Panc1 (cell line): ENCODE measurements around the gene UBIAD1. TPM values are rescaled to one million over a fixed set of nuclear protein-coding genes. Genes with fewer than 3 reads are reported as not detected.

ENCODE experiments used
- ATAC-seq: fragments of 200-7000 bp; cut with Tn5 transposase; 2 replicates; pipeline ENCODE4 v1.9.1; 2020; ENCODE audit warnings: mild to moderate bottlenecking, moderate library complexity
- BruUV-seq: library from RNA; stranded (reverse); fragments of 400-500 nt; replicated peaks from 2 replicates; lab custom pipeline; 2021; lab: Mats Ljungman, UMichigan
- CTCF ChIA-PET: fragments of 300-600 bp; sonication (Branson Sonifier 250); formaldehyde crosslinking; loops from one replicate; lab custom pipeline; 2022; ENCODE audit warnings: antibody characterized with exemption; lab: Charles Lee
- POLR2A ChIA-PET: fragments of 300-600 bp; sonication (Branson Sonifier 250); formaldehyde crosslinking; loops from one replicate; lab custom pipeline; 2022; ENCODE audit warnings: antibody characterized with exemption; lab: Charles Lee
- DNase-seq: peaks from one replicate; pipeline ENCODE4 v3.0.0-alpha.2; 2010; ENCODE audit warnings: low read depth, low spot score
- H3K27ac ChIP-seq: 2 replicates; pipeline ENCODE4 v1.5.1; 2011; ENCODE audit warnings: mild to moderate bottlenecking, low read length, inconsistent platforms
- H3K27me3 ChIP-seq: fragments of 200-500 bp; sonication (Bioruptor generic); 2 replicates; pipeline ENCODE4 v1.6.0; 2014; ENCODE audit warnings: low read length, inconsistent platforms; ENCODE audit not compliant: control insufficient read depth, insufficient read depth
- H3K36me3 ChIP-seq: fragments of 200-500 bp; sonication (Bioruptor generic); 2 replicates; pipeline ENCODE4 v1.5.1; 2014; ENCODE audit warnings: inconsistent platforms, mild to moderate bottlenecking, low read length, moderate library complexity; ENCODE audit not compliant: control insufficient read depth, insufficient read depth
- H3K4me1 ChIP-seq: 2 replicates; pipeline ENCODE4 v1.5.1; 2011; ENCODE audit warnings: inconsistent platforms, mild to moderate bottlenecking, low read length, moderate library complexity; ENCODE audit not compliant: control insufficient read depth, insufficient read depth
- H3K4me3 ChIP-seq, 2 experiments: 2 replicates each; pipeline ENCODE4 v1.5.1; 2011 to 2012; ENCODE audit warnings: low read depth in 2 of 2, low read length in 2 of 2, mild to moderate bottlenecking in 2 of 2, inconsistent platforms in 1 of 2, moderate library complexity in 1 of 2
- H3K9me3 ChIP-seq: fragments of 200-500 bp; sonication (Bioruptor generic); 2 replicates; pipeline ENCODE4 v1.5.1; 2014; ENCODE audit warnings: low read depth, mild to moderate bottlenecking, inconsistent platforms, low read length, moderate library complexity; ENCODE audit not compliant: control insufficient read depth, insufficient read depth
- POLR2AphosphoS5 ChIP-seq: IDR thresholded peaks from 2 replicates; pipeline ENCODE4 v1.6.1; 2012; ENCODE audit warnings: mild to moderate bottlenecking, low read depth, low read length, moderate library complexity
- REST ChIP-seq, 2 experiments: IDR thresholded peaks; 2 replicates each; pipeline ENCODE4 v1.6.1; 2011 to 2012; ENCODE audit warnings: low read depth in 2 of 2, control low read depth in 1 of 2, low read length in 1 of 2, mild to moderate bottlenecking in 1 of 2, moderate library complexity in 1 of 2; ENCODE audit not compliant: insufficient read depth in 1 of 2
- SIN3A ChIP-seq: IDR thresholded peaks from 2 replicates; pipeline ENCODE4 v1.6.1; 2012; ENCODE audit warnings: low read depth, mild to moderate bottlenecking, low read length, moderate library complexity, borderline replicate concordance; ENCODE audit not compliant: insufficient read depth
- TCF7L2 ChIP-seq: IDR thresholded peaks from 2 replicates; pipeline ENCODE4 v1.6.1; 2011; ENCODE audit warnings: mild to moderate bottlenecking, low read depth, low read length, inconsistent platforms
- in situ Hi-C: cut with HindIII; loops from 2 replicates; pipeline ENCODE4 v1.10.0; 2016; ENCODE audit warnings: low sequenced_read_pairs, low pct_unique_long_range_greater_than_20kb
- intact Hi-C: fragments of 100-400 bp; cut with micrococcal nuclease; formaldehyde crosslinking; loops from one replicate; pipeline ENCODE4 v1.10.0; 2022; ENCODE audit not compliant: unreplicated experiment
- total RNA-seq: library from RNA; stranded (reverse); gene quantifications from one replicate; pipeline ENCODE4 v1.2.1, GENCODE V29; 2021; ENCODE audit not compliant: unreplicated experiment
- TF ChIP-seq, protein P1 (sequence below): fragments of 450-650 bp; IDR thresholded peaks from 2 replicates; pipeline ENCODE4 v1.5.1; 2017; ENCODE audit warnings: mild to moderate bottlenecking

UBIAD1 gene
- total RNA-seq, 1 experiment from 2014 or later = 24.7 TPM

GRCh38 chr1:11245904-11246719, 26.9 kb upstream of the UBIAD1 start:
- peaks cover 17% of the 10 kb centered on the region for H3K36me3 ChIP-seq
- no TSS peak for BruUV-seq
- in situ Hi-C loops = no loop called here
- H3K4me3 ChIP-seq = no peak overlapping the region
- H3K27me3 ChIP-seq = no peaks in the 10 kb centered on the region
- TF ChIP-seq REST (IDR thresholded peaks at IDR 0.05; ENCODE audit: insufficient read depth in 1 of 2, low read depth in 2 of 2, low read length in 1 of 2) (no peak), TCF7L2 (no peak), SIN3A (no peak), POLR2AphosphoS5 (no peak)
- TF ChIP-seq, protein P1, sequence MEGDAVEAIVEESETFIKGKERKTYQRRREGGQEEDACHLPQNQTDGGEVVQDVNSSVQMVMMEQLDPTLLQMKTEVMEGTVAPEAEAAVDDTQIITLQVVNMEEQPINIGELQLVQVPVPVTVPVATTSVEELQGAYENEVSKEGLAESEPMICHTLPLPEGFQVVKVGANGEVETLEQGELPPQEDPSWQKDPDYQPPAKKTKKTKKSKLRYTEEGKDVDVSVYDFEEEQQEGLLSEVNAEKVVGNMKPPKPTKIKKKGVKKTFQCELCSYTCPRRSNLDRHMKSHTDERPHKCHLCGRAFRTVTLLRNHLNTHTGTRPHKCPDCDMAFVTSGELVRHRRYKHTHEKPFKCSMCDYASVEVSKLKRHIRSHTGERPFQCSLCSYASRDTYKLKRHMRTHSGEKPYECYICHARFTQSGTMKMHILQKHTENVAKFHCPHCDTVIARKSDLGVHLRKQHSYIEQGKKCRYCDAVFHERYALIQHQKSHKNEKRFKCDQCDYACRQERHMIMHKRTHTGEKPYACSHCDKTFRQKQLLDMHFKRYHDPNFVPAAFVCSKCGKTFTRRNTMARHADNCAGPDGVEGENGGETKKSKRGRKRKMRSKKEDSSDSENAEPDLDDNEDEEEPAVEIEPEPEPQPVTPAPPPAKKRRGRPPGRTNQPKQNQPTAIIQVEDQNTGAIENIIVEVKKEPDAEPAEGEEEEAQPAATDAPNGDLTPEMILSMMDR = no peak
- H3K27ac ChIP-seq = no peak overlapping the region
- POLR2A ChIA-PET = no interaction called here
- ATAC-seq = no peak
- CTCF ChIA-PET = no interaction called here
- intact Hi-C loops = no loop called here
- H3K9me3 ChIP-seq = no peaks in the 10 kb centered on the region
- no peak for DNase-seq
- no peaks in the 10 kb centered on the region for H3K4me1 ChIP-seq

GRCh38 chr1:11248169-11248568, 24.8 kb upstream of the UBIAD1 start:
- no TSS peak for BruUV-seq
- Histone ChIP-seq H3K9me3 (no peaks in the 10 kb centered on the region), H3K36me3 (peaks cover 22% of the 10 kb centered on the region), H3K4me1 (no peaks in the 10 kb centered on the region), H3K27me3 (no peaks in the 10 kb centered on the region), H3K27ac (no peak overlapping the region), H3K4me3 (no peak overlapping the region)
- ChIA-PET CTCF (no interaction called here), POLR2A (no interaction called here)
- in situ Hi-C loops = no loop called here
- no peak for TF ChIP-seq TCF7L2
- ATAC-seq (peak; percentile 63; the same call in 1 of the 2 replicates), DNase-seq (no peak)
- intact Hi-C loops = no loop called here

DNA sequence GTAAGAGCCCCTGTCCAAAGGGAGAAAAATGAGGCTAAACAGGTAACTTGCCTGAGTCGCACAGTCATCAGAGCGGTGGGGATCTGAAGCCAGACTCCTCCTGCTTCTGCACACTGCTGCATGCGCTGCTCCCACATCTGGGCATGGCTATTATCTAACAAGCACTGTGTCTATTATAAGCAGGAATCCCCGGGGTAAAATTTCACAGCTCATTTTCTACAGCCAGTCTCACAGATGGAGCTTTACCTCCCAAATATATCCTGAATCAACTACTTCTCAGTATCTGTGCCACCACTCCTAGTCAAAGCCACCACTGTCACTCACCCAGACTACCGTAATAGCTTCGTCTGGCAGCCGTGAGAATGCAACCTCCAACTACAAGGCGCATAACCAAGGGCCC, 20.5 kb upstream of the UBIAD1 start:
- no peak overlapping the region for H3K4me3 ChIP-seq
- POLR2A ChIA-PET = no interaction called here

More for the DNA sequence above, 20.5 kb upstream of the UBIAD1 start:
- intact Hi-C loops = no loop called here
- no TSS peak for BruUV-seq
- CTCF ChIA-PET = no interaction called here
- no peak overlapping the region for H3K27ac ChIP-seq
- TF ChIP-seq SIN3A (no peak), POLR2AphosphoS5 (no peak), REST (IDR thresholded peaks at IDR 0.05; ENCODE audit: insufficient read depth in 1 of 2, low read depth in 2 of 2, low read length in 1 of 2) (no peak), TCF7L2 (no peak)
- TF ChIP-seq, protein P1 = no peak
- H3K36me3 ChIP-seq = peaks cover 16% of the 10 kb centered on the region
- H3K4me1 ChIP-seq = no peaks in the 10 kb centered on the region
- H3K9me3 ChIP-seq = no peaks in the 10 kb centered on the region
- DNase-seq (no peak), ATAC-seq (no peak)
- H3K27me3 ChIP-seq = no peaks in the 10 kb centered on the region
- in situ Hi-C loops = no loop called here
